C4-2B (cell line): Measurements from ENCODE around the gene CD93.

Source experiments
- CTCF ChIP-seq: fragments of 450-650 bp; conservative IDR thresholded peaks from 2 replicates; pipeline ENCODE4 v1.5.1; 2017; ENCODE audit warnings: mild to moderate bottlenecking
- ZFX ChIP-seq: fragments of 450-650 bp; IDR thresholded peaks from 2 replicates; pipeline ENCODE4 v1.6.1; 2017

DNA sequence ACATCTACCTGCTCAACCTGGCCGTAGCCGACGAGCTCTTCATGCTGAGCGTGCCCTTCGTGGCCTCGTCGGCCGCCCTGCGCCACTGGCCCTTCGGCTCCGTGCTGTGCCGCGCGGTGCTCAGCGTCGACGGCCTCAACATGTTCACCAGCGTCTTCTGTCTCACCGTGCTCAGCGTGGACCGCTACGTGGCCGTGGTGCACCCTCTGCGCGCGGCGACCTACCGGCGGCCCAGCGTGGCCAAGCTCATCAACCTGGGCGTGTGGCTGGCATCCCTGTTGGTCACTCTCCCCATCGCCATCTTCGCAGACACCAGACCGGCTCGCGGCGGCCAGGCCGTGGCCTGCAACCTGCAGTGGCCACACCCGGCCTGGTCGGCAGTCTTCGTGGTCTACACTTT lies 50.4 kb downstream of the CD93 start:
- TF ChIP-seq CTCF (no peak), ZFX (no peak)
